DMS53 treated with DMSO at 0.1 percent for 48 hours (cell line): ENCODE measurements around the gene TSPAN4.

ENCODE experiments used
- DNase-seq: peaks from one replicate; lab custom pipeline; 2025; ENCODE audit not compliant: unreplicated experiment; lab: John Stamatoyannopoulos, UW

Gene TSPAN4

DNA sequence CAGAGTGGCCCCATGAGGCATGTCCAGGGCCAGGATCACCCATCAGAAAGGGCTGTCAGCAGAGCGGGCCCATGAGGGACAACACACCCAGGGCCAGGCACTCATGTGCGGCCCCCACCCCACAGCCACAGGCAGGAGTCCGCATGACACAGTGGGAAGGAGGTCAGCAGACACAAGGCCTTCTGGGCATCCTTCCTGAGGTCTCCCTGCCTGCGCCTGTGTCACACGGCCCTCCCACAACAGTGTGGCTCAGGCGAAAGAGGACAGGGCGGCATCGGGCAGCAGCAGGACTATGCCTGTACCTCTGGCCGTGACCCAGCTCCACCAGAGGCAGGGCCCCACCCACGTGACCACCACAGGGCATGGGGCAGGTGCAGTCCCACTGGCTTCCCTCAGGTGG lies 40.9 kb downstream of the TSPAN4 start:
- DNase-seq = no peak

GRCh38 chr11:884578-885070 lies 42.0 kb downstream of the TSPAN4 start:
- DNase-seq = no peak

GRCh38 chr11:886568-886967 lies 43.9 kb downstream of the TSPAN4 start:
- no peak for DNase-seq

GRCh38 chr11:887589-887988 lies 44.9 kb downstream of the TSPAN4 start:
- no peak for DNase-seq

DNA sequence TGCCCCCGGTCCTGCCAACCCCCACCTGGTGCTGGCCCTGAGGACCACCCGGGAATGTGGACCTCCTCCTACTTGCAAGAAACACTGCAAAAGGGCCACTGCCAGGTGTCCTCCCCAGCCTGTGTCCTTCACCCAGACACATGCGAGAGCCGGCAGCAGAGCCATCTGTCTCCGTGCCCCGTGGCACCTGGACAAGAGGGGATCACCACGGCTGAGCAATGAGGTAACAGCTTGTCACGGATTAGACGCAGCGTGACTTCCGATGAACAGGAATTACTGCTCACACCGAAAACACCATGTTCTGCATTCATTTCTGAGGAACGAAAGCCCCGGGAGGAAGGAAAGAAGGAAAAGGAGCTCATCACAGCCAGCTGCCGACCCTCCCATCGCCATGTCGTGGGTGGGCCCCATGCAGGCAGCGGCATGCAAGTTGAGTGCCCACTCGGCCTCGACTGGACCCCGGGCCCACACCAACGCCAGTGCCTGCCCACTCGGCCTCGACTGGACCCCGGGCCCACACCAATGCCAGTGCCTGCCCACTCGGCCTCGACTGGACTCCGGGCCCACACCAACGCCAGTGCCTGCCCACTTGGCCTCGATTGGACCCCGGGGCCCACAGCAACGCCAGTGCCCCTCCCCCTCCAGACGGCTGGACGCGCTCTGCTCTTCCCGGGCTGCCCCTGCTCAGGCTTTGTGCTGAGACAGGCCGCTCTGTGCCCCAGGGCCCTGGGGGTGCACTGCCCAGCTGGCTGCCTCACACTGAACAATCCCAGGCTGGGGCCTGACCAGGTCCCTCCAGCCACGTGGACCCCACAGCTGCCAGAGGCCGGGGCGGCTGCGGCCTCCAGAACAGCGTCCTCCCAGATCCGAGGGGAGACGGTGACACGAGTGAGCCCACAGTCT lies 45.9 kb downstream of the TSPAN4 start:
- no peak for DNase-seq

DNA sequence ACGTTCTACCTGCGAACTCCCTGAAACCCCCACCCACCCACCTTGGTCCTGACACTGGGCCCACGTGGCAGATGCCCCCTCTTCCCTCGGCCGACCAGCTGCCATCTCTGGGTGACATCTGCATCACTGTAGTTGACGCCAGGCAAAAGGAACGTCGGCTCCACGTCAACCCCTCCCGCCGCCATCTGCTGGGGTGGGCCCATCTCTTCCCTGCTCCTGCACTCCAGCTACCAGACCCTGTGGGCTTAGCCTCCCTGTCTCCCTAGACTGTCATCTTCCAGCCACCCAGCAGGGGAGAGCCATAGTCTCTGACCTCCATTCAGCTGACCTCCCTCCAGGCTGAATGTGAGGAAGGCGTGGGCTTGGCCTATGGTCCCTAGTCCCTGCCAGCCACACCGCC lies 46.6 kb downstream of the TSPAN4 start:
- DNase-seq = no peak

DNA sequence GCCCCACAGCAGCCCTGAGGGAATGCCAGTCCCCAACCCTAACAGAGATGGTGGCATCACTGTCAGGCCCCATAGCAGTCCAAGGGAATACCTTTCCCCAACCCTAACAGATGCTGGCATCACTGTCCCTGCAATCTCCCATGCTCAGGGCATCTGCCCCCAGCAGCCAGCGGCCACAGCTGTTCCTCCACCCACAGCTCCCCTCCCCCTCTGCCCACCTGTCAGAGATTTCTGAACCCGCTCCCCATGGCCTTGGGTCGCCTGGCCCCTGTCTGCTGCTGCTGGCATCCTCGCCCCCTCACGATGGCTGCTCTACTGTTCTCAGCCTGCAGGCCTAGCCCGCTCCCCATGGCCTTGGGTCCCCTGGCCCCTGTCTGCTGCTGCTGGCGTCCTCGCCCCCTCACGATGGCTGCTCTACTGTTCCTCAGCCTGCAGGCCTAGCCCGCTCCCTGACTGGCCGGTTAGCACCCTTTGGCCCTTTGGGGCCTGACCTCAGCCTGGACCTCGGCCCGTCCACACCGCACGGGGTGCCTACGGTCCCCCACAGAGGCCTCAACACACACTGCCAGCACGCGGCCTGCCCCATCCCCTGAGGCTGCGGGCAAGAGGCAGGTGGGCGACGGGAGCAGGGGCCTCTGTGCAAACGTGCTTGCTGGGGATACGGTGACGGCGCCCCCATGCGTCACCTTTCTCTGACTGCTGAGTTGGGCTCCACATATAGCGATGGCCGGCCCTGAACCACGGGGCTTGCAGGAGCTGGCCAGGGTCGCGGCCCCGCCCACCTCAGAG lies 47.2 kb downstream of the TSPAN4 start:
- no peak for DNase-seq

DNA sequence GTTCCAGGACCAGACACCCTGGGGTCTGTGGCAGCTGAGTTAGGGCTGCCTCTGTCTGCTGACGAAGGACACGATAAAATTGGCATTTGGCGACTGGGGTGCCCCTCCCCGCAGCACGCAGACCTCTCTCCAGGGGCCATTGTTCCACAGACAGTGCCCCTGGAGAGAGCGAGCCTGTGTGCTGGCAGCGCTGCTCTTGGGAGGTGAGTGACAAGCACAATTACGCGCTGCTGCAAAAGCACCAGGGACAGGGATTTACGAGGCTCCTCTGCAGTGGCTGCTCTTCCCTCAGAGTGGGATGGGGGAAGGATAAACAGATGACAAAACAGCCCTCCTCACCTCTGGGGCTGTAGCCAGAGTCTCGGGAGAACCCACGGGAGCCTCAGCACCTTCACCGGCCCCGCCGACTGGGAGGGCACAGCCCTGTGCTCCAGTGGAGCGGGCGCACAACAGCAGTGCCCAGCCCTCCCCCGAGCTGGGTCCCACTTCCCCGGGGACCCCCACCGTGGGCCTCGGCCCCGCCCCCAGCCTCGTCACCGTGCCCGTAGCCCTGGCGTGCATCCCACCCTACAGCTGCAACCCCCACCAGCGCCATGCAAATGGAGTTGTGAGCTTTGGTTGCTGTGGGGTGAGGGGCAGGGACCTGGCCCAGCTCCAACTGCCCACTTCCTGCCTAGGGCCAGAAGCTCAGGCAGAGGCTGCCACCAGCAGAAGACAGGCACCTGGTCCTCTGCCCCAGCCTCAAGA lies 48.3 kb downstream of the TSPAN4 start:
- DNase-seq = no peak

DNA sequence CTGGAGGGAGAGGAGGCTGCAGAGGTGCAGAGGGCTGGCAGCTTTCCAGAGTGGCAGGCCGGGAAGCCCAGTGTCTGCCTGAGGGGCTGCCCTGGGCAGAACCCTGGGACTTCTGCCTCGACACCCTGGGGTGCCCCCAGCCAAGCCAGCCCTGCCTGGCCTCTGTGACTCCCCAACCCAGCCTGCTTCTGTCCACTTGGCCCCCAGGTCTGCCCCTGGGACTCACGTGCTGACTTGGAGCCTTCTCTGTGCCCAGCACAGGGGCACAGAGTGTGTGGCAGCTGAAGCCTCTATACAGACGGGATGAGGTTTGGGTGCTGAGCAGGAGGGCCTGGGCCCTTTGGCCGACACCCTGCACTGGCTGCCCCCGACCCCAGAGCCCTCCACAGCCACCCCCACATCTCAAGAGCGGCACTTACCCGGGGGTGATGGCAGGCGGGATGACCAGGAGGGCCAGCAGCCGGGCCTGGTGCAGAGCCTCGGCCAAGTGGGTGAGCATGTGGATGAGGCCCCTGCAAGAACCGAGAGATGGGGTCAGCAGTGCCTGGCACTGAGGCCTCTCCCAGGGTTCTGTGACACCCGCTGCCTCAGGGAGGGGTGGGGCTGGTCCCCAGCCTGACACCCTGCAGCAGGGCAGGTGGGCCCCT lies 50.5 kb downstream of the TSPAN4 start:
- DNase-seq = no peak

- no peak for DNase-seq
Observed at GRCh38 chr11:894575-895201, 52.0 kb downstream of the TSPAN4 start.

DNA sequence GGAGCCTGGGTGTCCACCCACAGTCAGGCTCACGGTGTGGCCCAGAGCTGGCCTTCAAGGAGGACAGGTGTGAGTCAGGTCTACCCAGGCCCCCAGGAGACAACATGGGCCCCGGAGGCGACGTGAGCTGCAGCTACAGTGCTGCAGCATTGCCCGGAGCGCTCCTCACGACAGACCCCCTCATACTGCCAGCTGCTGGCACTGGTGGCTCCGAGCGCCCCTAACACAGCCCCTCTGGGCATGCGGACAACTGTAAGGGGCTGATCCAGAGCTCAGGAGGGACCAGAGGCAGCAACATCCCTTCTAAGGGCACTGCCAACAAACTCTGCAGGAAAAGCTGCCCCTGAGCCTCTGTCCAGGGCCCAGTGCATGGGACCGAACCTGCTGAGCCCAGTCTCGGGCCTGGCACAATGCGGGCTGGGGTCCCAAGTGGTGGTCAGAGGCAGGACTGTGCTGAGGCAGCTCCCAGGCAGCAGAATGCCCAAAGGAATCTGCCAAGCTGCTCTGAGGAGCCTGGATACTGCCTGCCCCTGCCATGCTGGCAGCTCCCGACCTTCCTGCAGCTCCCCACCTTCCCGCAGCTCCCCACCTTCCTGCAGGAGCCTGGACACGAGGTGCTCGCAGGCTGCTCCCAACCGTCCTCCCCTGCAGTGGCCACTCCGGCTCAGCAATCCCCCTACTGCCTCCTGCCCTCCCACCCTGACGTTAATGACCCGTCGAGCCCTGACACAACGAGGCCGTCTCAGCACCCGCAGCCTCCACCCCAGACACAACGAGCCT lies 52.9 kb downstream of the TSPAN4 start:
- no peak for DNase-seq

DNA sequence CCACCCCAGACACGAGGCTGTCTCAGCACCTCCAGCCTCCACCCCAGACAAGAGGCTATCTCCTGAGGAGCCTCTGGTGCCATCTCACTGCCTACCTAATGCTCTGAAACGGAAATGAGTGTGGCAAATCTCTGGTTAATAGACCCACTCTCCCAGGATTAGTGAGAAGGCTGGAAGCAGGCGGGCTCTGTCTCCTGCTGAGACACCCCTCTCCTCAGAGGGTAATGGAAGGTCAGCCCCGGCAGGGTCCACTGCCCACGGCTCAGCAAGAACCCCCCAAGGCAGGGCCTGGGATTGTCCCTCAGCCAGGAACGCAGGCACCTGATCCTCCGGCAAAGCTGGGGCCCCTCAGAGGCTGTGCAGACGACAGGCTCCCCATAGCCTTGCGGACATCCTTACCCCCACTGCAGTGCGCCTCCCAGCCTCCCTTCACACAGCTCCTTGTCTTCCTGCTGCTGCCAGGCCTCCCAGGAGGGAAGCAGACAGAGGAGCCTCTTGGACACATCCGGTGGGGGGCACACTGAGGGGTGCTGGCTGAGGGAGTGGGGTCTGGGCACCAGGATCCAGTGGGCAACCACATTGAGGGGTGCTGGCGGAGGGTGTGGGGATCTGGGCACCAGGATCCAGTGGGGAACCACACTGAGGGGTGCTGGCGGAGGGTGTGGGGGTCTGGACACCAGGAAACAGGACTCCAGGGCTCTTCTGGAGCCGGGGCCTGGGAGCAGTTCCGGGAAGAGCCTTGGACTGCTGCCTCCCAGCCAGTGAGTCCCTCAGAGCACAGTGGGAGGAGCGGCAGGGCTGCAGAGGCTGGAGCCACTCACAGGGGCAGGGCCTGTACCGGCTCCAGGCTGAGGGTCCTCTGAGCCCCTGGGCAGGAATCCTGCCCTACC lies 54.8 kb downstream of the TSPAN4 start:
- DNase-seq = no peak

- no peak for DNase-seq
Observed at GRCh38 chr11:898143-898511, 55.5 kb downstream of the TSPAN4 start.

DNA sequence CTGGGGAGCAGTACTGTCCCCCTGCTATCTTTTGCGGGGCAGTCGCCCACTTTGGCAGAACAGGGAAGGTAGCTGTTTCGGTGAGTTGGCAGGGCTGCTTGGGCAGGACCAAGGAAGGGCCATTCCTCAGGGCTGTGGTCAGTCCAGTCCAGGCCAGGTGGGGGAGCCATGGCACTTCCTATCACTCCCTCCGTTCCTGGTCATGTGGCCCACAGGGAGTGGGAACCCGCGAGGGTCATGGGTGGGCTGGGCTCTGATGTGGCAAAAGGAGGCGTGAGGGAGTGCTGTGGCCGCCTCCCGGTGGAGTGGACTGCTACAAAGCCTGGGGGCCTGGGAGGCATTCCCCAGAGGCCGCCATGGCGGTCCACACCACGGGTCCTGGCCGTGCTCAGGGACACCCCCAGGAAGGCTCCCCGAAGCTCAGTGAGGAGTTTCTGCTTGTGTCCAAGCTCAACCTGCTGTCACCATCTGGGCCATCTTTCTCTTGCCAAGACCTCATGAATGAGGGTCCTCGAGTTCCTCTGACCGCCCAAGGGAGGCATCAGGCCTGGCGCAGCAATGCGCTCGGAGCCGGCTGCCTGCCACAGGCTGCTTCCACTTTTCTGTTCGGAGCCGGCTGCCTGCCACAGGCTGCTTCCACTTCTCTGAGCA lies 56.0 kb downstream of the TSPAN4 start:
- DNase-seq = no peak

GRCh38 chr11:899724-900123 lies 57.1 kb downstream of the TSPAN4 start:
- no peak for DNase-seq

GRCh38 chr11:900545-900944 lies 57.9 kb downstream of the TSPAN4 start:
- no peak for DNase-seq

- DNase-seq = no peak
Observed at GRCh38 chr11:901452-902061, 58.9 kb downstream of the TSPAN4 start.

DNA sequence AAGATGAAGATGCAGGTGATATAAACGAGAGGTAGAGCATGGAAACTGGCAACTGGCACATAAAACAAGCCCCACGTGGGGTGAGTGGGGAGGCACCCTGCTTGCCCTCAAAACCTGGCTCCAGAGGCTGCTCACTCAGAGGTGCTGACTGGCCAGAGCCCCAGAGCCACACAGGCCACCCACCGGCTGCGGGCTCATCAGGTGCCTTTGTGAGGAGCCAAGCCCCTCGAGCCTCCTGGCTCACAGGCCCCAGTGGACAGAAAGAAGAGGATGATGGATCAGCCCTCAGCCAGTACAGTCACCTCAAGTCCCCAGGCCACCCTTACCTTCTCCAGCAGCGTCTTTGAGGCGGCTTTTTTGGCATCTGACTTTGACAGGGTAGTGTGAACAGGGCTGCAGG lies 61.7 kb downstream of the TSPAN4 start:
- no peak for DNase-seq
